Neutrophil (primary cell): ENCODE data around the gene IRF2BP1.

Experiments
- H3K27ac ChIP-seq: fragments of 200-600 bp; sonication (generic); 2 replicates; pipeline ENCODE4 v1.5.1; 2016; ENCODE audit warnings: mild to moderate bottlenecking, moderate library complexity
- H3K27me3 ChIP-seq: fragments of 200-600 bp; sonication (generic); 2 replicates; pipeline ENCODE4 v1.6.0; 2016; ENCODE audit warnings: mild to moderate bottlenecking
- H3K36me3 ChIP-seq: fragments of 200-600 bp; sonication (generic); 2 replicates; pipeline ENCODE4 v1.5.1; 2017
- H3K4me1 ChIP-seq, 2 experiments: fragments of 200-600 bp in 1 of 2; sonication (generic) in 1 of 2; 1 replicate in 1 of 2; 2 replicates in 1 of 2; pipeline versions ENCODE4 v1.5.1 to v1.6.1; 2013 to 2016; ENCODE audit warnings: low read depth in 1 of 2, low read length in 1 of 2, mild to moderate bottlenecking in 1 of 2, moderate library complexity in 1 of 2; ENCODE audit not compliant: control insufficient read depth in 1 of 2, insufficient read depth in 1 of 2
- H3K4me3 ChIP-seq, 2 experiments: fragments of 200-600 bp in 1 of 2; sonication (generic) in 1 of 2; 1 replicate in 1 of 2; 2 replicates in 1 of 2; pipeline ENCODE4 v1.5.1; 2013 to 2016; ENCODE audit warnings: low read depth in 1 of 2, low read length in 1 of 2, mild to moderate bottlenecking in 1 of 2, moderate library complexity in 1 of 2
- H3K9me3 ChIP-seq: fragments of 200-600 bp; sonication (generic); 2 replicates; pipeline ENCODE4 v1.5.1; 2016
- CTCF ChIP-seq: fragments of 200-600 bp; sonication (generic); IDR thresholded peaks from 2 replicates; pipeline ENCODE4 v1.5.1; 2016; ENCODE audit warnings: antibody characterized with exemption

IRF2BP1 gene

GRCh38 chr19:45866400-45867176, 19.4 kb downstream of the IRF2BP1 start:
- Histone ChIP-seq H3K4me3 (no peak overlapping the region), H3K27me3 (peaks cover 60% of the 10 kb centered on the region), H3K27ac (no peak overlapping the region), H3K4me1 (peaks cover 18 to 20% of the 10 kb centered on the region in 2 experiments), H3K36me3 (no peaks in the 10 kb centered on the region), H3K9me3 (no peaks in the 10 kb centered on the region)
- TF ChIP-seq CTCF, result no peak

- H3K27me3 ChIP-seq, result peaks cover 60% of the 10 kb centered on the region
- no peak overlapping the region for H3K27ac ChIP-seq
- no peak for TF ChIP-seq CTCF
- H3K36me3 ChIP-seq, result no peaks in the 10 kb centered on the region
- peaks cover 18 to 20% of the 10 kb centered on the region in 2 experiments for H3K4me1 ChIP-seq
- H3K4me3 ChIP-seq, result no peak overlapping the region
- no peaks in the 10 kb centered on the region for H3K9me3 ChIP-seq
Measured at GRCh38 chr19:45865269-45865948, 20.5 kb downstream of the IRF2BP1 start.

- H3K9me3 ChIP-seq, result no peaks in the 10 kb centered on the region
- H3K4me3 ChIP-seq, result peak overlapping the region in 1 of 2 experiments; percentile 87
- no peaks in the 10 kb centered on the region for H3K36me3 ChIP-seq
- H3K27me3 ChIP-seq, result peaks cover 60% of the 10 kb centered on the region
- no peak for TF ChIP-seq CTCF
- H3K4me1 ChIP-seq, result peaks cover 18 to 20% of the 10 kb centered on the region in 2 experiments
- no peak overlapping the region for H3K27ac ChIP-seq
Measured at GRCh38 chr19:45864629-45865082, 21.3 kb downstream of the IRF2BP1 start.

GRCh38 chr19:45863840-45864628, 21.9 kb downstream of the IRF2BP1 start, which contains the start of gene FOXA3:
Gene FOXA3 (plus strand): TSS chr19:45864326. CDS start chr19:45864457, 131 bp downstream.
- Histone ChIP-seq H3K9me3 (no peaks in the 10 kb centered on the region), H3K27ac (peak within 1 kb of the TSS; percentile 73), H3K36me3 (no peaks in the 10 kb centered on the region), H3K27me3 (peaks cover 56% of the 10 kb centered on the region), H3K4me1 (peaks cover 18 to 20% of the 10 kb centered on the region in 2 experiments), H3K4me3 (peak within 1 kb of the TSS; percentile 78 to 87)
- peak; percentile 21 for TF ChIP-seq CTCF

- H3K27ac ChIP-seq, result peak overlapping the region; percentile 73
- H3K27me3 ChIP-seq, result peaks cover 50% of the 10 kb centered on the region
- H3K36me3 ChIP-seq, result no peaks in the 10 kb centered on the region
- no peak for TF ChIP-seq CTCF
- H3K4me1 ChIP-seq, result peaks cover 18 to 20% of the 10 kb centered on the region in 2 experiments
- no peaks in the 10 kb centered on the region for H3K9me3 ChIP-seq
- H3K4me3 ChIP-seq, result peak overlapping the region; percentile 78 to 87
Measured at GRCh38 chr19:45863335-45863839, 22.6 kb downstream of the IRF2BP1 start.
